Measurements from ENCODE around the gene PRPF40B. TPM values are rescaled to one million over a fixed set of nuclear protein-coding genes. Genes with fewer than 3 reads are reported as not detected.

Gene PRPF40B
- total RNA-seq, 1 experiment from 2014 or later = 33.3 TPM

DNA sequence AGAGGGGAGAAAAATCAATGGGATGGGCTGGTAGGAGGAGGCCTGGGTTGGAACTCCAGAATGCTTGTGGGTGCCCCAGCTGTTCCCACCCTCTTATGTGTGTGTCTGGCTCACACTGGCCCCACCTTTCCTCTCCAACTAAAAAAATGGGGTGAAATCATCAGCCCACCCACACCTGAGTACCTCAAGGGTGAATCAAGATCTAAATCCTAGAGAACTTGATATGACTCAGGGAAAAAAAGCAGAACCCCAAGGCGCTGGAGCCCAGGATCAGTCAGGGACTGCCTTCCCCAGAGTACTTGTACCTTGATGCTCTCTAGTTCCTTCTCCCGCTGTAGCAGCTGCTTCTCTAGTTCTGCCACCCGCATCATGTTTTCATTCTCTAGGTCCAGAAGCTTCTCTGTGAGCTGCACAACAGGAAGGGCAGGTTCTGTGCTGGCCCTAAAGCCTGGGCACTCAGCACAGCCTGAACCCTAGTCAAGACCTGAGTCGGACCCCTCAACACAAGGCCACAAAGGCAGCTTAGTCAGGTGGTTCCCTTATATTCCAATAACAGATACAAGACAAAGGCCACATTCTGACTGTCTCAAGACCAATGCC, 29.7 kb downstream of the PRPF40B start:
- peaks cover 7% of the 10 kb centered on the region for H3K4me1 Mint-ChIP-seq (ENCODE audit: low read depth, unreplicated experiment)
- Histone ChIP-seq H3K4me1 (peaks cover 16% of the 10 kb centered on the region; the same call in 1 of the 2 replicates), H3K27me3 (replicated peaks; ENCODE audit: control insufficient read depth, insufficient read depth, low read length) (no peaks in the 10 kb centered on the region), H3K36me3 (ENCODE audit: control insufficient read depth, insufficient read depth, low read length) (no peaks in the 10 kb centered on the region), H3K4me3 (ENCODE audit: low read depth, low read length) (no peak overlapping the region), H3K9me3 (no peaks in the 10 kb centered on the region)
- TF ChIP-seq, protein P1, sequence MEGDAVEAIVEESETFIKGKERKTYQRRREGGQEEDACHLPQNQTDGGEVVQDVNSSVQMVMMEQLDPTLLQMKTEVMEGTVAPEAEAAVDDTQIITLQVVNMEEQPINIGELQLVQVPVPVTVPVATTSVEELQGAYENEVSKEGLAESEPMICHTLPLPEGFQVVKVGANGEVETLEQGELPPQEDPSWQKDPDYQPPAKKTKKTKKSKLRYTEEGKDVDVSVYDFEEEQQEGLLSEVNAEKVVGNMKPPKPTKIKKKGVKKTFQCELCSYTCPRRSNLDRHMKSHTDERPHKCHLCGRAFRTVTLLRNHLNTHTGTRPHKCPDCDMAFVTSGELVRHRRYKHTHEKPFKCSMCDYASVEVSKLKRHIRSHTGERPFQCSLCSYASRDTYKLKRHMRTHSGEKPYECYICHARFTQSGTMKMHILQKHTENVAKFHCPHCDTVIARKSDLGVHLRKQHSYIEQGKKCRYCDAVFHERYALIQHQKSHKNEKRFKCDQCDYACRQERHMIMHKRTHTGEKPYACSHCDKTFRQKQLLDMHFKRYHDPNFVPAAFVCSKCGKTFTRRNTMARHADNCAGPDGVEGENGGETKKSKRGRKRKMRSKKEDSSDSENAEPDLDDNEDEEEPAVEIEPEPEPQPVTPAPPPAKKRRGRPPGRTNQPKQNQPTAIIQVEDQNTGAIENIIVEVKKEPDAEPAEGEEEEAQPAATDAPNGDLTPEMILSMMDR (IDR thresholded peaks at IDR 0.05; ENCODE audit: insufficient read depth in 1 of 2, low read depth in 1 of 2, low read length in 1 of 2, severe bottlenecking in 1 of 2, unreplicated experiment in 1 of 2) = no peak
- DNase-seq = no peak
- no peaks in the 10 kb centered on the region for H3K27me3 Mint-ChIP-seq (ENCODE audit: insufficient read depth, unreplicated experiment)
- no peaks in the 10 kb centered on the region for H3K9me3 Mint-ChIP-seq (ENCODE audit: unreplicated experiment)
- ChIA-PET POLR2A (no interaction called here), CTCF (interaction anchor here (1.1 kb wide), 1 partner anchor 55 kb away, joined by 3 read pairs; no protein-coding TSS in a partner anchor)
- H3K36me3 Mint-ChIP-seq (ENCODE audit: insufficient read depth, unreplicated experiment) = peaks cover 5% of the 10 kb centered on the region
- intact Hi-C loops (cut with micrococcal nuclease; ENCODE audit: unreplicated experiment) = no loop called here
- H3K27ac Mint-ChIP-seq (ENCODE audit: unreplicated experiment) = no peak overlapping the region
- H3K4me3 Mint-ChIP-seq (ENCODE audit: unreplicated experiment) = no peak overlapping the region
- no TSS peak for BruUV-seq (replicated peaks)

DNA sequence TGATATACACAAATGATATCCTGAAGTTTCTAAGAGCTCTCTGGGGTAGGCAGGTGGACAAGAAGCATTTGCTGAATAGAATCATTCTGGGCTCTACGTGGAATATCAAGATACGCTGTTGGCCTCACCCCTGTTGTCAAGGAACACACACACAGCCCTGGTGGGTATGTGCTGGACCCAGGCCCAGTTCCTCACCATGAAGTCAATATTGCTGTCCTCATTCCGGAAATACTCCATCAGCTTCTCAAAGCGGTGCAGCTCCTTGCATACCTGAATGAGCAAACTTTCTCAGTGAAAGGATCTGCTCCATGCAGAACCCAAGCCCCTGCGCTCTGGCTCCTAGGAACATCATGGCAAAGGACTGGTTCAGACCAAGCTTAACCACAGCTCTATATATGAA, 31.4 kb downstream of the PRPF40B start:
- H3K9me3 ChIP-seq = no peaks in the 10 kb centered on the region
- POLR2A ChIA-PET = no interaction called here
- no TSS peak for BruUV-seq (replicated peaks)
- peaks cover 1% of the 10 kb centered on the region; the same call in 1 of the 2 replicates for H3K4me1 ChIP-seq
- H3K36me3 ChIP-seq (ENCODE audit: control insufficient read depth, insufficient read depth, low read length) = no peaks in the 10 kb centered on the region
- intact Hi-C loops (cut with micrococcal nuclease; ENCODE audit: unreplicated experiment) = no loop called here
- TF ChIP-seq, protein P1 (IDR thresholded peaks at IDR 0.05; ENCODE audit: insufficient read depth in 1 of 2, low read depth in 1 of 2, low read length in 1 of 2, severe bottlenecking in 1 of 2, unreplicated experiment in 1 of 2) = no peak
- CTCF ChIA-PET = no interaction called here
- no peaks in the 10 kb centered on the region for H3K4me1 Mint-ChIP-seq (ENCODE audit: low read depth, unreplicated experiment)
- H3K27me3 ChIP-seq (replicated peaks; ENCODE audit: control insufficient read depth, insufficient read depth, low read length) = no peaks in the 10 kb centered on the region
- no peak overlapping the region for H3K4me3 Mint-ChIP-seq (ENCODE audit: unreplicated experiment)
- H3K4me3 ChIP-seq (ENCODE audit: low read depth, low read length) = no peak overlapping the region
- no peaks in the 10 kb centered on the region for H3K36me3 Mint-ChIP-seq (ENCODE audit: insufficient read depth, unreplicated experiment)
- no peak for DNase-seq
- H3K9me3 Mint-ChIP-seq (ENCODE audit: unreplicated experiment) = no peaks in the 10 kb centered on the region
- no peaks in the 10 kb centered on the region for H3K27me3 Mint-ChIP-seq (ENCODE audit: insufficient read depth, unreplicated experiment)
- H3K27ac Mint-ChIP-seq (ENCODE audit: unreplicated experiment) = no peak overlapping the region

DNA sequence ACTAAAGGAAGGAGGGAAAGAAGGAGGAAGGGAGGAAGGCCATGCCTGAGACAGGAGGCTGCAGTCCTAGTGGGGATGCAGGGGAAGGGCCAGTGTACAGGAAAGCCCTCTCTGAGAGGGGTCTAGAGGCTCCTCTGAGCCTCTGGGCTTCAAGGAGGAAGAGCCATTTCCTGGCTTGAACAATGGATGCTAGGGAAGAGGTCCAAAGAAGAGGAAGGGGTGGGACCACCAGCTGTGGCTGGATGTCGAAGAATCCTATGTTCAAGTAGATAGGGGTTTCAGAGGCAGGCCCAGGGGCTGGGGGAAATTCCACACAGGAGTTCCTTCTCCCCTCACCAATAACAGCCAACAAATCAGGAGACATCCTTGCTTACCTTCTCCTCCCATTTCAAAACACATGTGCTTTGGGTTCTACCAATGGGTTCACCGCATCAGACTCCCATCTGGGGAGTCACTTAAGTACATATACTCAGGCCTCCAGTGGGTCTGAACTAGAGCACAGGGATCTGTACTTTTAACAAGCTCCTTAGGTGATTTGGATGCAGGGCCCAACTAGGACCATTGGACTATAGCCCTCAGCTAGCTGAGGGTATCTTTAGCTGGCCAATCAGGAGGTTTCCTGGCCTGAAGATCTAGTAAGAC, 32.4 kb downstream of the PRPF40B start:
- H3K4me3 Mint-ChIP-seq (ENCODE audit: unreplicated experiment) = no peak overlapping the region
- ChIA-PET CTCF (no interaction called here), POLR2A (interaction anchor here (0.6 to 0.9 kb wide), 2 partner anchors 13 to 30 kb away, joined by 3 read pairs; no protein-coding TSS in a partner anchor)
- TF ChIP-seq, protein P1 (IDR thresholded peaks at IDR 0.05; ENCODE audit: insufficient read depth in 1 of 2, low read depth in 1 of 2, low read length in 1 of 2, severe bottlenecking in 1 of 2, unreplicated experiment in 1 of 2) = no peak
- no peak for DNase-seq
- BruUV-seq (replicated peaks) = no TSS peak
- Histone ChIP-seq H3K9me3 (no peaks in the 10 kb centered on the region), H3K27me3 (replicated peaks; ENCODE audit: control insufficient read depth, insufficient read depth, low read length) (no peaks in the 10 kb centered on the region), H3K4me1 (no peaks in the 10 kb centered on the region), H3K4me3 (ENCODE audit: low read depth, low read length) (no peak overlapping the region), H3K36me3 (ENCODE audit: control insufficient read depth, insufficient read depth, low read length) (no peaks in the 10 kb centered on the region)
- H3K9me3 Mint-ChIP-seq (ENCODE audit: unreplicated experiment) = no peaks in the 10 kb centered on the region
- no peaks in the 10 kb centered on the region for H3K4me1 Mint-ChIP-seq (ENCODE audit: low read depth, unreplicated experiment)
- H3K36me3 Mint-ChIP-seq (ENCODE audit: insufficient read depth, unreplicated experiment) = no peaks in the 10 kb centered on the region
- H3K27ac Mint-ChIP-seq (ENCODE audit: unreplicated experiment) = no peak overlapping the region
- no peaks in the 10 kb centered on the region for H3K27me3 Mint-ChIP-seq (ENCODE audit: insufficient read depth, unreplicated experiment)
- intact Hi-C loops (cut with micrococcal nuclease; ENCODE audit: unreplicated experiment) = no loop called here
